Measurements from ENCODE around the gene SEC61A1.
A peak's percentile ranks its signal among the peaks of the same experiment; 100 is the strongest.

The SEC61A1 gene

GRCh38 chr3:128064962-128065361 lies 12.7 kb downstream of the SEC61A1 start:
- in situ Hi-C loops (cut with HindIII; ENCODE audit: low sequenced_read_pairs): no loop called here
- no peak overlapping the region for H3K4me3 ChIP-seq (ENCODE audit: low read depth, low read length)
- TF ChIP-seq CTCF (IDR thresholded peaks at IDR 0.05; ENCODE audit: low read depth, low read length): no peak
- no peak for DNase-seq (ENCODE audit: low read depth, low spot score)

- in situ Hi-C loops (cut with HindIII; ENCODE audit: low sequenced_read_pairs): no loop called here
- TF ChIP-seq CTCF (IDR thresholded peaks at IDR 0.05; ENCODE audit: low read depth, low read length): no peak
- no peak for DNase-seq (ENCODE audit: low read depth, low spot score)
- H3K4me3 ChIP-seq (ENCODE audit: low read depth, low read length): no peak overlapping the region
Observed at GRCh38 chr3:128066114-128066513, 13.9 kb downstream of the SEC61A1 start.

DNA sequence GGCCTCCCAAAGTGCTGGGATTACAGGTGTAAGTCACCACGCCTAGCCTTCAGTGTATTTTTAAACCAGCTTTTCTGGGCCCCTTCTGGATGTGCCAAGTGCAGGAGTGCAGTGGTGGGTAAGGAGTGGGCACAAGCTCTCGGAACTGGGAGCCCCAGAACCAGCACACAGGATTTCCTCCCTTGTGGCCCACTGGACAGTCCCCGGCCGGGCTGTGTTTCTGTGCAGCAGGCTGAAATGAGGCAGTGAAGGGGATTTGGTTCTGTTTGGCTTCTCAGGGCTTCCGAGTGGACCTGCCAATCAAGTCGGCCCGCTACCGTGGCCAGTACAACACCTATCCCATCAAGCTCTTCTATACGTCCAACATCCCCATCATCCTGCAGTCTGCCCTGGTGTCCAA lies 14.4 kb downstream of the SEC61A1 start:
- in situ Hi-C loops (cut with HindIII; ENCODE audit: low sequenced_read_pairs): no loop called here
- DNase-seq (ENCODE audit: low read depth, low spot score): no peak
- no peak overlapping the region for H3K4me3 ChIP-seq (ENCODE audit: low read depth, low read length)
- TF ChIP-seq CTCF (IDR thresholded peaks at IDR 0.05; ENCODE audit: low read depth, low read length): no peak

DNA sequence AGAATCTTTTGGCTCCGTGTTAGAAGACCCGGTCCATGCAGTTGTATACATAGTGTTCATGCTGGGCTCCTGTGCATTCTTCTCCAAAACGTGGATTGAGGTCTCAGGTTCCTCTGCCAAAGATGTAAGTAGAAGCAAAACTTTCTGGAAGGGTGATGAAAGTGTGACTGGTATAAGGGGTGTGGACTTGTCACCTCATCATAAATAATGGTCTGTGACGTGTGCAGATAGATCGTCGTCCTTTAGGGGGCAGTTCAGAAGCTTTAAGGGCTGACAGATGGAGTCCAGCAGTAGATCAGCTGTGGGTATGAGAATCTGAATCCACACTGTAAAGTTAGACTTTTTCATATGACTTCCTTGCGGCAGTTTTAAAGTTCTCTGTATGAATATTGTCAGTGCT lies 15.3 kb downstream of the SEC61A1 start:
- DNase-seq (ENCODE audit: low read depth, low spot score): no peak
- in situ Hi-C loops (cut with HindIII; ENCODE audit: low sequenced_read_pairs): no loop called here
- no peak overlapping the region for H3K4me3 ChIP-seq (ENCODE audit: low read depth, low read length)
- no peak for TF ChIP-seq CTCF (IDR thresholded peaks at IDR 0.05; ENCODE audit: low read depth, low read length)

DNA sequence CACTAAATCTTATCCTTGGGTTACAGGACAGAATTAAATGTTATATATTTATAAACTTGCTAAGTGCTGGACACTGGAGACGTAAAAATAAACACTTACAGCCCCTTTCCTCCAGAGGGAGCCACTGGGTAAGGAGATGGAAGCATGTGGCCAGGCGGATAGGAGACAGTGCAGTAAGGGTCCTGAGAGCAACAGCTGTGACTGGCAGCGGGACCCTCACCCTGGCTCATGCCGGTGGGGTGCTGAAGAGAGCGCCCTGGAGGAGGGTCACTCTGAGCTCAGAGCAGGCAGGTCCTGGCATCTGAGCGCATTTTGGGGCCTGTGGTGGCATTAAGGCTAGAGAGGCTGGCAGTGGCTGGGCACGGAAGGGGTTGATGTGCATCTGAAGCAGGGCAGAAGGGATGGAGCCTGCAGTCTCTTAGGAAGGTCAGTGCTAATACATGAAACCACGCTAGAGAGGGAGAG lies 16.0 kb downstream of the SEC61A1 start:
- in situ Hi-C loops (cut with HindIII; ENCODE audit: low sequenced_read_pairs): no loop called here
- peak; percentile 71 for TF ChIP-seq CTCF (IDR thresholded peaks at IDR 0.05; ENCODE audit: low read depth, low read length)
- no peak overlapping the region for H3K4me3 ChIP-seq (ENCODE audit: low read depth, low read length)
- peak; percentile 50 for DNase-seq (ENCODE audit: low read depth, low spot score)

DNA sequence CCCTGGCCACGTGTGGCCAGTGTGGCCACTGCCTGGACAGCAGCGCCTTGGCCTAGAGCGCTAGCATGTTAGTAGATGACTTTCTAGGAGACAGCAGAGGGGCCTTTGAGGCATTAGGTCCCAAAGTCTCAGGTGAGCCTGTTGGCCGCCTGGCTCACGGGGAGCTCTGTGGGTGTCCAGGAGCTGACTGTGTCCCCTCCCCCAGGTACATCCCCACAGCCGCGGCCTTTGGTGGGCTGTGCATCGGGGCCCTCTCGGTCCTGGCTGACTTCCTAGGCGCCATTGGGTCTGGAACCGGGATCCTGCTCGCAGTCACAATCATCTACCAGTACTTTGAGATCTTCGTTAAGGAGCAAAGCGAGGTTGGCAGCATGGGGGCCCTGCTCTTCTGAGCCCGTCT lies 17.0 kb downstream of the SEC61A1 start:
- no peak overlapping the region for H3K4me3 ChIP-seq (ENCODE audit: low read depth, low read length)
- no peak for TF ChIP-seq CTCF (IDR thresholded peaks at IDR 0.05; ENCODE audit: low read depth, low read length)
- DNase-seq (ENCODE audit: low read depth, low spot score): no peak
- in situ Hi-C loops (cut with HindIII; ENCODE audit: low sequenced_read_pairs): no loop called here

All from astrocyte of the spinal cord (primary cell).